Glomerular endothelial cell (primary cell): ENCODE measurements around the gene PRLHR. TPM values are rescaled to one million over a fixed set of nuclear protein-coding genes. Genes with fewer than 3 reads are reported as not detected.
A peak's percentile ranks its signal among the peaks of the same experiment; 100 is the strongest.

Source experiments
- DNase-seq: peaks from one replicate; pipeline ENCODE4 v3.0.0-alpha.2; 2011; ENCODE audit warnings: low read depth, low spot score; ENCODE audit errors: extremely low read depth
- total RNA-seq: library from RNA; depleted of rRNA; stranded (reverse); fragments of >200 nt; gene quantifications from 2 replicates; pipeline ENCODE4 v1.2.3, GENCODE V29; 2015

The PRLHR gene
- total RNA-seq, 1 donor from 2014 or later = not detected

- no peak for DNase-seq
Measured at GRCh38 chr10:118564114-118564513, 31.3 kb downstream of the PRLHR start.

GRCh38 chr10:118563373-118563890 lies 32.0 kb downstream of the PRLHR start:
- DNase-seq = no peak

GRCh38 chr10:118562851-118563250 lies 32.6 kb downstream of the PRLHR start:
- DNase-seq = no peak

- peak; percentile 58 for DNase-seq
Measured at GRCh38 chr10:118557946-118558345, 37.5 kb downstream of the PRLHR start.

- no peak for DNase-seq
Measured at GRCh38 chr10:118551535-118552100, 43.8 kb downstream of the PRLHR start.

GRCh38 chr10:118547282-118547681 lies 48.2 kb downstream of the PRLHR start:
- DNase-seq = no peak

GRCh38 chr10:118546479-118546878 lies 49.0 kb downstream of the PRLHR start:
- DNase-seq = no peak

- no peak for DNase-seq
Measured at GRCh38 chr10:118545381-118545780, 50.1 kb downstream of the PRLHR start.

GRCh38 chr10:118544401-118544948 lies 51.0 kb downstream of the PRLHR start:
- DNase-seq = no peak

GRCh38 chr10:118543714-118544400 lies 51.6 kb downstream of the PRLHR start:
- no peak for DNase-seq

- DNase-seq = no peak
Measured at GRCh38 chr10:118542745-118543144, 52.7 kb downstream of the PRLHR start.

GRCh38 chr10:118542205-118542604 lies 53.2 kb downstream of the PRLHR start:
- no peak for DNase-seq

- no peak for DNase-seq
Measured at GRCh38 chr10:118541718-118542117, 53.7 kb downstream of the PRLHR start.

Other genes with a start within 250 kb of the PRLHR start
- gene CACUL1, start 159.3 kb upstream of the PRLHR start, total RNA-seq = 24.3 and 32.7 TPM in 2 replicates